A549 (cell line): ENCODE data around the gene TMED9.
"Not testable (repeated sequence)": the region's sequence is repeated elsewhere in the genome, so short reads cannot be mapped to it uniquely, and the experiment has no call there.

Source experiments
- CEBPB ChIP-seq, 2 experiments: fragments of >200 bp in 1 of 2; sonication (Bioruptor Twin) in 1 of 2; formaldehyde crosslinking in 1 of 2; IDR thresholded peaks; 2 replicates each; pipeline ENCODE4 v1.6.1; 2012 to 2016
- EP300 ChIP-seq, 2 experiments: fragments of >200 bp; sonication (Bioruptor Twin); formaldehyde crosslinking; IDR thresholded peaks; 2 replicates in 1 of 2; 3 replicates in 1 of 2; pipeline ENCODE4 v1.6.1; 2016 to 2017
- FOSB ChIP-seq: fragments of 250-450 bp; sonication (Bioruptor Pico); IDR thresholded peaks from 2 replicates; pipeline ENCODE4 v1.5.0; 2020; ENCODE audit warnings: mild to moderate bottlenecking, moderate library complexity
- HES2 ChIP-seq: fragments of >200 bp; sonication (Bioruptor Twin); formaldehyde crosslinking; IDR thresholded peaks from 2 replicates; pipeline ENCODE4 v1.6.1; 2016
- HMGXB4 ChIP-seq: fragments of 250-450 bp; sonication (Bioruptor Pico); IDR thresholded peaks from 2 replicates; pipeline ENCODE4 v1.5.0; 2021; ENCODE audit warnings: mild to moderate bottlenecking, moderate library complexity, borderline replicate concordance
- JUNB ChIP-seq: fragments of >200 bp; sonication (Bioruptor Twin); formaldehyde crosslinking; IDR thresholded peaks from 2 replicates; pipeline ENCODE4 v1.6.1; 2016
- MAZ ChIP-seq: fragments of 150-350 bp; IDR thresholded peaks from 2 replicates; pipeline ENCODE4 v1.6.1; 2014; ENCODE audit warnings: antibody characterized with exemption, low read depth, low read length, borderline replicate concordance
- PHF8 ChIP-seq: fragments of 200-600 bp; sonication (generic); IDR thresholded peaks from 2 replicates; pipeline ENCODE4 v1.6.1; 2016; ENCODE audit warnings: low read depth, mild to moderate bottlenecking, antibody characterized with exemption, moderate library complexity, borderline replicate concordance
- POLR2AphosphoS2 ChIP-seq: conservative IDR thresholded peaks from 2 replicates; pipeline ENCODE4 v1.6.1; 2012; ENCODE audit warnings: low read length, improper control_type of control experiment, inconsistent platforms
- REST ChIP-seq: fragments of 200-600 bp; sonication (generic); IDR thresholded peaks from 2 replicates; pipeline ENCODE4 v1.6.1; 2016; ENCODE audit warnings: antibody characterized with exemption, mild to moderate bottlenecking, moderate library complexity
- RFX5 ChIP-seq: fragments of 450-650 bp; IDR thresholded peaks from 2 replicates; pipeline ENCODE4 v1.7.1; 2014; ENCODE audit warnings: antibody characterized with exemption, mild to moderate bottlenecking, moderate library complexity
- USF2 ChIP-seq: fragments of 450-650 bp; IDR thresholded peaks from 2 replicates; pipeline ENCODE4 v1.6.1; 2014; ENCODE audit warnings: antibody characterized with exemption
- TF ChIP-seq, protein P1 (sequence below): fragments of >200 bp; sonication (Bioruptor Twin); formaldehyde crosslinking; IDR thresholded peaks from 3 replicates; pipeline ENCODE4 v1.5.1; 2016
- TF ChIP-seq, protein P2 (sequence below): IDR thresholded peaks from 2 replicates; pipeline ENCODE4 v1.6.1; 2012

DNA sequence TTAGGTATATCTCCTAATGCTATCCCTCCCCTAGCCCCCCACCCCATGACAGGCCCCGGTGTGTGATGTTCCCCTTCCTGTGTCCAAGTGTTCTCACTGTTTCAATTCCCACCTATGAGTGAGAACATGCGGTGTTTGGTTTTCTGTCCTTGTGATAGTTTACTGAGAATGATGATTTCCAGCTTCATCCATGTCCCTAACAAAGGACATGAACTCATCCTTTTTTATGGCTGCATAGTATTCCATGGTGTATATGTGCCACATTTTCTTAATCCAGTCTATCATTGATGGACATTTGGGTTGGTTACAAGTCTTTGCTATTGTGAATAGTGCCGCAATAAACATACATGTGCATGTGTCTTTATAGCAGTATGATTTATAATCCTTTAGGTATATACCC, 42.9 kb downstream of the TMED9 start:
- TF ChIP-seq, protein P1, sequence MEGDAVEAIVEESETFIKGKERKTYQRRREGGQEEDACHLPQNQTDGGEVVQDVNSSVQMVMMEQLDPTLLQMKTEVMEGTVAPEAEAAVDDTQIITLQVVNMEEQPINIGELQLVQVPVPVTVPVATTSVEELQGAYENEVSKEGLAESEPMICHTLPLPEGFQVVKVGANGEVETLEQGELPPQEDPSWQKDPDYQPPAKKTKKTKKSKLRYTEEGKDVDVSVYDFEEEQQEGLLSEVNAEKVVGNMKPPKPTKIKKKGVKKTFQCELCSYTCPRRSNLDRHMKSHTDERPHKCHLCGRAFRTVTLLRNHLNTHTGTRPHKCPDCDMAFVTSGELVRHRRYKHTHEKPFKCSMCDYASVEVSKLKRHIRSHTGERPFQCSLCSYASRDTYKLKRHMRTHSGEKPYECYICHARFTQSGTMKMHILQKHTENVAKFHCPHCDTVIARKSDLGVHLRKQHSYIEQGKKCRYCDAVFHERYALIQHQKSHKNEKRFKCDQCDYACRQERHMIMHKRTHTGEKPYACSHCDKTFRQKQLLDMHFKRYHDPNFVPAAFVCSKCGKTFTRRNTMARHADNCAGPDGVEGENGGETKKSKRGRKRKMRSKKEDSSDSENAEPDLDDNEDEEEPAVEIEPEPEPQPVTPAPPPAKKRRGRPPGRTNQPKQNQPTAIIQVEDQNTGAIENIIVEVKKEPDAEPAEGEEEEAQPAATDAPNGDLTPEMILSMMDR = not testable (repeated sequence)
- TF ChIP-seq RFX5; JUNB; PHF8; CEBPB (IDR thresholded peaks at IDR 0.05); HMGXB4 (CRISPR knock-in tag); REST; POLR2AphosphoS2; FOSB (CRISPR knock-in tag); USF2; EP300 (IDR thresholded peaks at IDR 0.05); MAZ; HES2: not testable (repeated sequence)
- TF ChIP-seq, protein P2, sequence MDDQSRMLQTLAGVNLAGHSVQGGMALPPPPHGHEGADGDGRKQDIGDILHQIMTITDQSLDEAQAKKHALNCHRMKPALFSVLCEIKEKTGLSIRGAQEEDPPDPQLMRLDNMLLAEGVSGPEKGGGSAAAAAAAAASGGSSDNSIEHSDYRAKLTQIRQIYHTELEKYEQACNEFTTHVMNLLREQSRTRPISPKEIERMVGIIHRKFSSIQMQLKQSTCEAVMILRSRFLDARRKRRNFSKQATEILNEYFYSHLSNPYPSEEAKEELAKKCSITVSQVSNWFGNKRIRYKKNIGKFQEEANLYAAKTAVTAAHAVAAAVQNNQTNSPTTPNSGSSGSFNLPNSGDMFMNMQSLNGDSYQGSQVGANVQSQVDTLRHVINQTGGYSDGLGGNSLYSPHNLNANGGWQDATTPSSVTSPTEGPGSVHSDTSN = not testable (repeated sequence)
